Adrenal gland (tissue), 12 donors: Measurements from ENCODE around the gene ICE2. TPM values are rescaled to one million over a fixed set of nuclear protein-coding genes. Genes with fewer than 3 reads are reported as not detected.

Source experiments
- polyA plus RNA-seq, 3 donors: library from polyadenylated mRNA; stranded (reverse); fragments of 200-250 nt in 2 of 3; fragments of 350-450 nt in 1 of 3; fragmentation: Illumina TruSeq in 1 of 3; extraction: RNeasy Lipid Tissue Mini Kit (QIAGEN cat#74804) in 1 of 3; gene quantifications; one replicate each; pipeline ENCODE4 v1.2.3, GENCODE V29; 2013 to 2014
- small RNA-seq, 2 donors: library from RNA; depleted of rRNA; stranded (forward); fragments of <200 nt; gene quantifications; one replicate each; pipeline ENCODE3, GENCODE V24; 2016
- total RNA-seq, 9 donors: library from RNA; depleted of rRNA in 4 of 9; stranded (reverse); fragments of >200 nt in 4 of 9; fragments of 120-200 nt in 1 of 9; fragmentation: NEBNext Ultra II Directional in 1 of 9; extraction: Animal tissue kit (Norgen Biotek cat#: 25700) in 1 of 9; gene quantifications; one replicate each; pipeline versions ENCODE4 v1.1.0 to v1.2.4, GENCODE V29; 2013 to 2023
- donor health status: healthy with polysubstance abuse.
- donor health status: Bipolar disorder and iron deficiency.
- donor health status: DM: yes; HTN: yes; CAD: no.
- donor health status: DM: no; HTN: no; CAD: no.
- donor health status: DM: no; HTN: no; CAD: no.
- donor health status: DM: yes; HTN: yes; CAD: no.

ICE2 gene
- total and polyA plus RNA-seq, 12 donors, result 13.6 to 53.7 (median 38.3) TPM

Small RNAs within 50 kb of the gene (small RNA-seq; reads per million reads assigned to genes)
- gene AC087385.3, result 0 reads per million in 2 donors

Other genes starting within 250 kb of the ICE2 start
- 100 to 1,000 TPM; 326 to 733 (median 480) TPM for gene ANXA2, start 81.2 kb downstream of the ICE2 start, total RNA-seq
- 1,000 to 10,000 TPM in 1 of 3 donors, 100 to 1,000 TPM in 2; 314 to 1,002 (median 476) TPM for gene ANXA2, start 81.2 kb downstream of the ICE2 start, polyA plus RNA-seq